K562 (cell line): ENCODE measurements around the gene AMBRA1.

Experiments used
- ESRRA ChIP-seq: fragments of 450-650 bp; IDR thresholded peaks from 2 replicates; pipeline ENCODE4 v1.6.1; 2014; ENCODE audit warnings: low read depth, mild to moderate bottlenecking, moderate library complexity, borderline replicate concordance
- HDAC2 ChIP-seq: fragments of 450-650 bp; IDR thresholded peaks from 2 replicates; pipeline ENCODE4 v1.6.1; 2016; ENCODE audit warnings: mild to moderate bottlenecking
- MGA ChIP-seq: fragments of 450-650 bp; IDR thresholded peaks from 2 replicates; pipeline ENCODE4 v1.6.1; 2016; ENCODE audit warnings: mild to moderate bottlenecking, moderate library complexity
- MNT ChIP-seq, 2 experiments: fragments of 450-650 bp; conservative IDR thresholded peaks; 2 replicates each; pipeline ENCODE4 v1.6.1; 2017; ENCODE audit warnings: mild to moderate bottlenecking in 2 of 2, moderate library complexity in 2 of 2
- NR2C2 ChIP-seq, 2 experiments: fragments of 200-800 bp in 1 of 2; sonication (Bioruptor generic) in 1 of 2; sonication (generic) in 1 of 2; formaldehyde crosslinking in 1 of 2; IDR thresholded peaks; 2 replicates each; pipeline versions ENCODE4 v1.6.1 to v1.8.0; 2016 to 2022; ENCODE audit warnings: mild to moderate bottlenecking in 1 of 2, missing compliant biosample characterization in 1 of 2, missing genetic modification characterization in 1 of 2, missing genetic modification reagents in 1 of 2
- OTX1 ChIP-seq: fragments of 450-650 bp; formaldehyde crosslinking; IDR thresholded peaks from 2 replicates; pipeline ENCODE4 v1.4.0; 2022; ENCODE audit warnings: mild to moderate bottlenecking
- SPI1 ChIP-seq: IDR thresholded peaks from 2 replicates; pipeline ENCODE4 v1.6.1; 2011; ENCODE audit warnings: low read depth, low read length, control low read depth, borderline replicate concordance
- TF ChIP-seq, protein P1 (sequence below): fragments of 250-450 bp; sonication (Bioruptor Pico); IDR thresholded peaks from 2 replicates; pipeline ENCODE4 v1.5.1; 2021; ENCODE audit warnings: mild to moderate bottlenecking
- TF ChIP-seq, protein P2 (sequence below): sonication (generic); formaldehyde crosslinking; IDR thresholded peaks from 2 replicates; pipeline ENCODE4 v1.8.1; 2023; ENCODE audit warnings: mild to moderate bottlenecking, missing genetic modification reagents

- TF ChIP-seq, protein P1, sequence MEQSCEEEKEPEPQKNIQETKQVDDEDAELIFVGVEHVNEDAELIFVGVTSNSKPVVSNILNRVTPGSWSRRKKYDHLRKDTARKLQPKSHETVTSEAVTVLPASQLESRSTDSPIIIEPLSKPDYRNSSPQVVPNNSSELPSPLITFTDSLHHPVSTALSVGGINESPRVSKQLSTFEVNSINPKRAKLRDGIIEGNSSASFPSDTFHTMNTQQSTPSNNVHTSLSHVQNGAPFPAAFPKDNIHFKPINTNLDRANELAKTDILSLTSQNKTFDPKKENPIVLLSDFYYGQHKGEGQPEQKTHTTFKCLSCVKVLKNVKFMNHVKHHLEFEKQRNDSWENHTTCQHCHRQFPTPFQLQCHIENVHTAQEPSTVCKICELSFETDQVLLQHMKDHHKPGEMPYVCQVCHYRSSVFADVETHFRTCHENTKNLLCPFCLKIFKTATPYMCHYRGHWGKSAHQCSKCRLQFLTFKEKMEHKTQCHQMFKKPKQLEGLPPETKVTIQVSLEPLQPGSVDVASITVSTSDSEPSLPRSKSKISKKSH (CRISPR knock-in tag) = no peak
- TF ChIP-seq MNT (conservative IDR thresholded peaks at IDR 0.05) = no peak
- TF ChIP-seq OTX1 = no peak
- TF ChIP-seq, protein P2, sequence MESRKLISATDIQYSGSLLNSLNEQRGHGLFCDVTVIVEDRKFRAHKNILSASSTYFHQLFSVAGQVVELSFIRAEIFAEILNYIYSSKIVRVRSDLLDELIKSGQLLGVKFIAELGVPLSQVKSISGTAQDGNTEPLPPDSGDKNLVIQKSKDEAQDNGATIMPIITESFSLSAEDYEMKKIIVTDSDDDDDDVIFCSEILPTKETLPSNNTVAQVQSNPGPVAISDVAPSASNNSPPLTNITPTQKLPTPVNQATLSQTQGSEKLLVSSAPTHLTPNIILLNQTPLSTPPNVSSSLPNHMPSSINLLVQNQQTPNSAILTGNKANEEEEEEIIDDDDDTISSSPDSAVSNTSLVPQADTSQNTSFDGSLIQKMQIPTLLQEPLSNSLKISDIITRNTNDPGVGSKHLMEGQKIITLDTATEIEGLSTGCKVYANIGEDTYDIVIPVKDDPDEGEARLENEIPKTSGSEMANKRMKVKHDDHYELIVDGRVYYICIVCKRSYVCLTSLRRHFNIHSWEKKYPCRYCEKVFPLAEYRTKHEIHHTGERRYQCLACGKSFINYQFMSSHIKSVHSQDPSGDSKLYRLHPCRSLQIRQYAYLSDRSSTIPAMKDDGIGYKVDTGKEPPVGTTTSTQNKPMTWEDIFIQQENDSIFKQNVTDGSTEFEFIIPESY (CRISPR knock-in tag) = no peak
- no peak for TF ChIP-seq SPI1
- no peak for TF ChIP-seq MGA
- no peak for TF ChIP-seq ESRRA
- TF ChIP-seq HDAC2 = no peak
- TF ChIP-seq NR2C2 (CRISPR knock-in tag; IDR thresholded peaks at IDR 0.05) = no peak
- no peak for TF ChIP-seq NR2C2 (tag; IDR thresholded peaks at IDR 0.05)
Observed at GRCh38 chr11:46391186-46391577, 202.6 kb downstream of the AMBRA1 start.
